ENCODE results near the gene SLAMF8. TPM values are rescaled to one million over a fixed set of nuclear protein-coding genes. Genes with fewer than 3 reads are reported as not detected.

Gene SLAMF8
- total RNA-seq (2021; fragmentation: NEBNext Ultra II Directional; extraction: Animal tissue kit (Norgen Biotek cat#: 25700)), result under 1 TPM; 0.09 to 0.99 (median 0.40) TPM
- long read RNA-seq, result 0 reads

DNA sequence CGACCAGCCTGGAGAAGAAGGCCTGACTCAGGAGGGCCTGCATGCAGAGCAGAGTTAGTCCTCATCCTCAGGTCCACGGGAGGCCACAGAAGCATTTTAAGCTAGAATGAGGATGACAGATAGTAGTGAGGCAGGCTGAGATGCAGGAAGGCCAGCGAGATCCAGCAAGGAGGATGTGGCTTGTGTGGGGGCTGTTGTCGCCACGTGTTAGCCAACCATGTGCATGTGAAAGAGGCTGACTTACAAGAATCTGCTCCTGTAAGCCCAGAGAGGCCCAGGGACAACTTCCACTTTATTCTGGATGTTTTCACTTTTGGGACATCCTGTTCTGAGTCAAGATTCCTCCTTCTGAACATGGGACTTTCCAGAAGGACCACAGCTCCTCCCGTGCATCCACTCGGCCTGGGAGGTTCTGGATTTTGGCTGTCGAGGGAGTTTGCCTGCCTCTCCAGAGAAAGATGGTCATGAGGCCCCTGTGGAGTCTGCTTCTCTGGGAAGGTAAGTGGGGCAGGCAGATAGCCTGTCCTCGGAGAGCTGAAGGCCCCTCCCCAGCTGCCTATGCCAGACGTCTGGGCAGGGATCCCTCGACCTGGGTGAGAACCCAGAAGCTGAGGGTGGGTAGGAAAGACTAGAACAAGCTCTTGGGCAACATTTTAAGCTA lies at the start of gene SLAMF8:
TSS of gene SLAMF8 (plus strand) at position 433 of the 661 bp plus-strand sequence. CDS start at position 459, 26 bp downstream.
- H3K27me3 Mint-ChIP-seq (ENCODE audit: insufficient read depth), result peaks cover 16% of the 10 kb centered on the region
- H3K36me3 Mint-ChIP-seq (ENCODE audit: low read depth), result no peaks in the 10 kb centered on the region
- H3K4me1 Mint-ChIP-seq (ENCODE audit: low read depth), result peaks cover 75% of the 10 kb centered on the region
- DNase-seq, result no peak
- peak within 1 kb of the TSS; percentile 18; the same call in 1 of the 2 replicates for H3K27ac Mint-ChIP-seq
- H3K9me3 Mint-ChIP-seq, result no peaks in the 10 kb centered on the region
- no peak within 1 kb of the TSS for H3K4me3 Mint-ChIP-seq
- TF ChIP-seq, protein P1, sequence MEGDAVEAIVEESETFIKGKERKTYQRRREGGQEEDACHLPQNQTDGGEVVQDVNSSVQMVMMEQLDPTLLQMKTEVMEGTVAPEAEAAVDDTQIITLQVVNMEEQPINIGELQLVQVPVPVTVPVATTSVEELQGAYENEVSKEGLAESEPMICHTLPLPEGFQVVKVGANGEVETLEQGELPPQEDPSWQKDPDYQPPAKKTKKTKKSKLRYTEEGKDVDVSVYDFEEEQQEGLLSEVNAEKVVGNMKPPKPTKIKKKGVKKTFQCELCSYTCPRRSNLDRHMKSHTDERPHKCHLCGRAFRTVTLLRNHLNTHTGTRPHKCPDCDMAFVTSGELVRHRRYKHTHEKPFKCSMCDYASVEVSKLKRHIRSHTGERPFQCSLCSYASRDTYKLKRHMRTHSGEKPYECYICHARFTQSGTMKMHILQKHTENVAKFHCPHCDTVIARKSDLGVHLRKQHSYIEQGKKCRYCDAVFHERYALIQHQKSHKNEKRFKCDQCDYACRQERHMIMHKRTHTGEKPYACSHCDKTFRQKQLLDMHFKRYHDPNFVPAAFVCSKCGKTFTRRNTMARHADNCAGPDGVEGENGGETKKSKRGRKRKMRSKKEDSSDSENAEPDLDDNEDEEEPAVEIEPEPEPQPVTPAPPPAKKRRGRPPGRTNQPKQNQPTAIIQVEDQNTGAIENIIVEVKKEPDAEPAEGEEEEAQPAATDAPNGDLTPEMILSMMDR (IDR thresholded peaks at IDR 0.05), result no peak

DNA sequence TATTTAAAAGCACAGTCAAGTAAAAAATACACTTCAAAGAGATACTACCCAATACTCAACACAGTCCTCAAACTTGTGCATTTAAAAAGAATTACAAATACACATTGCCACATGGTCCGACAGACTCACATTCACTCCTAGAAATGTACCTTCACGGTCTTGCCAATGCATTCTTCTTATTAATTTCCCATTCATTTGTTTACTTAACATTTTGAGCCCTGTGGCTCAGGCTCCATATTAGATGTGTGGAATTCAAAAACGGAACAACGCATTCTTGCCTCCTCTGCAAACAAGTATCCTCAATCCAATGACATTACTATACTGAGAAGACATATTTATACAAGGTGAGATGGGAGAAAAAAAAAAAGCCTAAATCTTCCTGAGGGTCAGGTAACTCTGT lies 48.4 kb upstream of the SLAMF8 start:
- Mint-ChIP-seq H3K27ac (no peak overlapping the region), H3K4me3 (no peak overlapping the region), H3K36me3 (ENCODE audit: low read depth) (no peaks in the 10 kb centered on the region; the same call in 1 of the 2 replicates), H3K9me3 (no peaks in the 10 kb centered on the region), H3K27me3 (ENCODE audit: insufficient read depth) (no peaks in the 10 kb centered on the region; the same call in 1 of the 2 replicates), H3K4me1 (ENCODE audit: low read depth) (peaks cover 55% of the 10 kb centered on the region)
- no peak for DNase-seq
- TF ChIP-seq, protein P1 (IDR thresholded peaks at IDR 0.05), result no peak

DNA sequence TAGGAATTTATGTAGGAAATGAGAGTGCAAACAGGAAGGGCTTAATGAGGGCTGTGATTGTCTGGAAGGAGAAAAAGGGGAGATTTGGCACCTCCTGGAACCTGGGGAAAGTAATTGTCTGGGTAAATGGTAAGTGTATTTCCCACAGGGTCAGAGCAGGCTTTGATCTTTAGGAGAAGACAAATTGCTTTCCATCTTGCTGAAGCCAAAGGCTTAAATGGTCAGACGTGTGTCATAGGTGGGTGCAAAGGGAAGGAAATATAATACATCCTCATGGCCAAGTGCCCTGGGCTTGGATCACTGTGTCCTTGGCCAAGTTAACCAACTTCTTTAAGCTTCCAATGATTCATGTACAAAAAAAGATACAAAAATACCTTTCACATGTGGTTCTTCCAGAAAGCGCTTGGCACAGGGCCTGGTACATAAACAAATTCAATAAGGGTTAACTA lies 47.2 kb upstream of the SLAMF8 start:
- Mint-ChIP-seq H3K27ac (peak overlapping the region; percentile 65), H3K4me1 (ENCODE audit: low read depth) (peaks cover 66% of the 10 kb centered on the region), H3K27me3 (ENCODE audit: insufficient read depth) (no peaks in the 10 kb centered on the region; the same call in 1 of the 2 replicates), H3K4me3 (peak overlapping the region; percentile 64; the same call in 1 of the 2 replicates), H3K9me3 (no peaks in the 10 kb centered on the region), H3K36me3 (ENCODE audit: low read depth) (no peaks in the 10 kb centered on the region; the same call in 1 of the 2 replicates)
- peak; percentile 55 for DNase-seq
- TF ChIP-seq, protein P1 (IDR thresholded peaks at IDR 0.05), result no peak

DNA sequence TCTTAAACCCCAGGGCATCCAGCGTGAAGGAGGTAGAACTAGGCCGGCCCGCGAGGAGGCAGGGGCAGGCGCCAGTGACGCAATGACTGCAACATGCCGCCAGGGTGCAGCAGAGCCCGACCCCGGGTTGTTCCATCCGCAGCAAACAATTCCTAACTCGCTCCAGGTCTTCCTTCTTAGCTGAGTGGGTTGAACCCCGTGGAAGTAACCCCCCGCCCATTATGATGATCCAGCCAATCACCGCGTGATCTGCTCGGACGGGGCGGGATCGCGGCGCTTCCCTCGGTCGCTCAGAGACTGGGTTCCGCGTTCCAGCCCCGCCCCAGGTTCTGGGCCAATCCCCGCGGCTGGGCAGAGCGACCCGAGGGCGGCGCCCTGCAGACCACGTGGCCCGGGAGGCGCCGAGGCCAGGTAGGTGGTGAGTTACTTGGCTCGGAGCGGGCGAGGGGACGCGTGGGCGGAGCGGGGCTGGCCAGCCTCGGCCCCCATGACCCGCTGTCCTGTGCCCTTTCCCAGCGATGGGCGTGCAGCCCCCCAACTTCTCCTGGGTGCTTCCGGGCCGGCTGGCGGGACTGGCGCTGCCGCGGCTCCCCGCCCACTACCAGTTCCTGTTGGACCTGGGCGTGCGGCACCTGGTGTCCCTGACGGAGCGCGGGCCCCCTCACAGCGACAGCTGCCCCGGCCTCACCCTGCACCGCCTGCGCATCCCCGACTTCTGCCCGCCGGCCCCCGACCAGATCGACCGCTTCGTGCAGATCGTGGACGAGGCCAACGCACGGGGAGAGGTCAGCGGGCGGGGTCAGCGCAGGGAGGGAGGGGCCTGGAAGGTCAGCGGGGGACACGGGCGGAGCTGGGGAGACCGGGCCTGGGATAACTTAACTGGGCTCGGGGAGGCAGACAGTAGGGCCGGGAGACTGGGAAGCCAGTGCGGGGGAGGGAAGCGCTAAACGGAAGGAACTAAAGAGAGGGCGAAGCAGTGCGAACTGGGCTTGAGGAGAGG lies 45.8 kb upstream of the SLAMF8 start, which contains the start of gene DUSP23:
TSS of gene DUSP23 (plus strand) at position 380 of the 1,000 bp plus-strand sequence. CDS start at position 519, 139 bp downstream.
- peak within 1 kb of the TSS; percentile 65 for H3K27ac Mint-ChIP-seq
- no peaks in the 10 kb centered on the region; the same call in 1 of the 2 replicates for H3K27me3 Mint-ChIP-seq (ENCODE audit: insufficient read depth)
- H3K4me3 Mint-ChIP-seq, result peak within 1 kb of the TSS; percentile 87
- no peaks in the 10 kb centered on the region for H3K9me3 Mint-ChIP-seq
- DNase-seq, result peak; percentile 96
- no peaks in the 10 kb centered on the region; the same call in 1 of the 2 replicates for H3K36me3 Mint-ChIP-seq (ENCODE audit: low read depth)
- TF ChIP-seq, protein P1 (IDR thresholded peaks at IDR 0.05), result peak; percentile 93
- H3K4me1 Mint-ChIP-seq (ENCODE audit: low read depth), result peaks cover 55% of the 10 kb centered on the region

GRCh38 chr1:159781992-159782391 lies 44.7 kb upstream of the SLAMF8 start:
- Mint-ChIP-seq H3K4me3 (peak overlapping the region; percentile 87), H3K27ac (no peak overlapping the region), H3K36me3 (ENCODE audit: low read depth) (no peaks in the 10 kb centered on the region; the same call in 1 of the 2 replicates), H3K27me3 (ENCODE audit: insufficient read depth) (peaks cover 1% of the 10 kb centered on the region), H3K9me3 (no peaks in the 10 kb centered on the region), H3K4me1 (ENCODE audit: low read depth) (peaks cover 62% of the 10 kb centered on the region)
- TF ChIP-seq, protein P1 (IDR thresholded peaks at IDR 0.05), result no peak
- DNase-seq, result no peak

Measured in HFFc6 (cell line).